Measurements from ENCODE around the gene ARAP3.

DNA sequence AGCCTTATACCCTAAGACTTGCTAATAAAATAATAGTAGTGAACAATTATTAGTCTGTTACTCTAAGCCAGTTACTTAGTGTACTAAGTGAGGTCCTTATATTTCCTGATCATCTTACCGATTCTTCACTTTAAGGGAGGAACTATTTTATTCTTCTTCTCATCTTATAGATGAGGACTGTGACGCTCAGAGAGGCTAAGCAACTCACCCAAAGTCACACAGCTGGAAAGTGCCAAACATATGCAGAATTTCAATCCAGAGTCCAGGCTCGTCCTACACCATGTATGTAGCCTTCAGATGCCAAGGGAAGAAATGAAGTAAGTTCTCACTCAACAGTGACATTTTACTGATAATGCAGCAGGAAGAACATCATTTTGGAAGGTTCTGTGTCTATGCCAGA lies 34.4 kb upstream of the ARAP3 start:
- TF ChIP-seq, protein P1, sequence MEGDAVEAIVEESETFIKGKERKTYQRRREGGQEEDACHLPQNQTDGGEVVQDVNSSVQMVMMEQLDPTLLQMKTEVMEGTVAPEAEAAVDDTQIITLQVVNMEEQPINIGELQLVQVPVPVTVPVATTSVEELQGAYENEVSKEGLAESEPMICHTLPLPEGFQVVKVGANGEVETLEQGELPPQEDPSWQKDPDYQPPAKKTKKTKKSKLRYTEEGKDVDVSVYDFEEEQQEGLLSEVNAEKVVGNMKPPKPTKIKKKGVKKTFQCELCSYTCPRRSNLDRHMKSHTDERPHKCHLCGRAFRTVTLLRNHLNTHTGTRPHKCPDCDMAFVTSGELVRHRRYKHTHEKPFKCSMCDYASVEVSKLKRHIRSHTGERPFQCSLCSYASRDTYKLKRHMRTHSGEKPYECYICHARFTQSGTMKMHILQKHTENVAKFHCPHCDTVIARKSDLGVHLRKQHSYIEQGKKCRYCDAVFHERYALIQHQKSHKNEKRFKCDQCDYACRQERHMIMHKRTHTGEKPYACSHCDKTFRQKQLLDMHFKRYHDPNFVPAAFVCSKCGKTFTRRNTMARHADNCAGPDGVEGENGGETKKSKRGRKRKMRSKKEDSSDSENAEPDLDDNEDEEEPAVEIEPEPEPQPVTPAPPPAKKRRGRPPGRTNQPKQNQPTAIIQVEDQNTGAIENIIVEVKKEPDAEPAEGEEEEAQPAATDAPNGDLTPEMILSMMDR (IDR thresholded peaks at IDR 0.05; ENCODE audit: poor library complexity, severe bottlenecking): no peak
- TF ChIP-seq TAF1 (IDR thresholded peaks at IDR 0.05; ENCODE audit: low read depth): no peak
- no peak for TF ChIP-seq SMC3 (conservative IDR thresholded peaks at IDR 0.05; ENCODE audit: poor library complexity)
